OCI-LY1 (cell line): ENCODE data around the gene COL12A1.
A peak's percentile ranks its signal among the peaks of the same experiment; 100 is the strongest.

Experiments
- H2AFZ ChIP-seq: fragments of 200-600 bp; sonication (generic), shearing (Covaris generic); 2 replicates; pipeline ENCODE4 v1.6.0; 2014; ENCODE audit warnings: antibody characterized with exemption, mild to moderate bottlenecking, low read length
- H3F3A ChIP-seq: fragments of 200-600 bp; sonication (generic), shearing (Covaris generic); 2 replicates; pipeline ENCODE4 v1.6.0; 2014; ENCODE audit warnings: mild to moderate bottlenecking, antibody characterized with exemption, low read length, moderate library complexity; ENCODE audit not compliant: insufficient read depth
- H3K27ac ChIP-seq: fragments of 200-600 bp; sonication (generic); 2 replicates; pipeline ENCODE4 v1.5.1; 2014; ENCODE audit warnings: low read length, mixed run types, mild to moderate bottlenecking, low read depth; ENCODE audit not compliant: poor library complexity, severe bottlenecking
- H3K27me3 ChIP-seq: fragments of 200-600 bp; sonication (generic); 2 replicates; pipeline ENCODE4 v1.6.0; 2014; ENCODE audit warnings: antibody characterized with exemption, mild to moderate bottlenecking, low read length, moderate library complexity; ENCODE audit not compliant: insufficient read depth
- H3K36me3 ChIP-seq: fragments of 200-600 bp; sonication (generic); 2 replicates; pipeline ENCODE4 v1.6.1; 2014; ENCODE audit warnings: mild to moderate bottlenecking, antibody characterized with exemption, low read length, moderate library complexity, mixed read lengths; ENCODE audit not compliant: insufficient read depth
- H3K4me1 ChIP-seq: fragments of 200-600 bp; sonication (generic); 2 replicates; pipeline ENCODE4 v1.5.1; 2014; ENCODE audit warnings: mild to moderate bottlenecking, low read length, moderate library complexity; ENCODE audit not compliant: insufficient read depth, severe bottlenecking
- H3K4me2 ChIP-seq: fragments of 200-600 bp; sonication (generic), shearing (Covaris generic); 2 replicates; pipeline ENCODE4 v1.6.1; 2014; ENCODE audit warnings: low read length
- H3K4me3 ChIP-seq: fragments of 200-600 bp; sonication (generic); 2 replicates; pipeline ENCODE4 v1.5.1; 2014; ENCODE audit warnings: low read length, low read depth, mild to moderate bottlenecking, mixed read lengths; ENCODE audit not compliant: poor library complexity, severe bottlenecking
- H3K79me2 ChIP-seq: fragments of 200-600 bp; shearing (Covaris generic); 2 replicates; pipeline ENCODE4 v1.6.1; 2016; ENCODE audit warnings: mixed run types, low read length, mixed read lengths; ENCODE audit not compliant: insufficient read depth
- H3K9ac ChIP-seq: fragments of 200-600 bp; sonication (generic), shearing (Covaris generic); 2 replicates; pipeline ENCODE4 v1.6.1; 2014; ENCODE audit warnings: mild to moderate bottlenecking, low read length, mixed read lengths
- H3K9me2 ChIP-seq: fragments of 200-600 bp; sonication (generic), shearing (Covaris generic); 2 replicates; pipeline ENCODE4 v1.6.1; 2014; ENCODE audit warnings: low read depth, mild to moderate bottlenecking, low read length, mixed read lengths
- H3K9me3 ChIP-seq: fragments of 200-600 bp; shearing (Covaris generic); 2 replicates; pipeline ENCODE4 v1.6.1; 2014; ENCODE audit warnings: low read length, mixed read lengths
- H4K20me1 ChIP-seq: fragments of 200-600 bp; sonication (generic), shearing (Covaris generic); 2 replicates; pipeline ENCODE4 v1.6.0; 2016; ENCODE audit warnings: mild to moderate bottlenecking, low read length; ENCODE audit not compliant: insufficient read depth
- EZH2 ChIP-seq: fragments of 200-600 bp; sonication (generic), shearing (Covaris generic); IDR thresholded peaks from 2 replicates; pipeline ENCODE4 v1.8.0; 2017; ENCODE audit warnings: borderline replicate concordance, mixed run types, mild to moderate bottlenecking, antibody characterized with exemption, low read length, moderate library complexity, mixed read lengths
- TF ChIP-seq, protein P1 (sequence below): fragments of 200-600 bp; sonication (generic), shearing (Covaris generic); IDR thresholded peaks from 2 replicates; pipeline ENCODE4 v1.5.1; 2017; ENCODE audit warnings: mild to moderate bottlenecking, antibody characterized with exemption, low read length, moderate library complexity, mixed read lengths

COL12A1 gene

DNA sequence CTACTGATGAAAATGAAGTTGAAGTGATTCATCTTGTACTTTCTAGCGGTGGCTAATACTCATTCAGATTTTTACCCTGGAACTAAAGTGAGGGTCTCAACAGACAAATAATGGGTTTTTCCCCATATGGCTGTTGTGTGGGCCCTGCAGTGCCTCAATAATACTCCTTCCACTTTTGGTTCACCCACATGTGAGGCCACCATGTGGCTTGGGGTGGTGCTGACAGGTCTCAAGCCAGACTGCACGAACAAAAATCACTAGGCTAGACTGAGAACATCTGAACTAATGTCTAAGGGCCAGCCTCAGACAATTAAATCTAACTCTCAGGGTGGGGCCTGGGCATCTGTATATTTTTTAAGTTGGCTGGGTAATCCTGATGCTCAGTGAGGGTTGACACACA is 7.9 kb upstream of the COL12A1 start:
- H3K4me2 ChIP-seq, result no peak overlapping the region
- no peaks in the 10 kb centered on the region for H3K9me3 ChIP-seq
- no peak overlapping the region for H3K27ac ChIP-seq
- H3K4me1 ChIP-seq, result peaks cover 1% of the 10 kb centered on the region
- no peak overlapping the region for H2AFZ ChIP-seq
- no peak for TF ChIP-seq EZH2
- TF ChIP-seq, protein P1, sequence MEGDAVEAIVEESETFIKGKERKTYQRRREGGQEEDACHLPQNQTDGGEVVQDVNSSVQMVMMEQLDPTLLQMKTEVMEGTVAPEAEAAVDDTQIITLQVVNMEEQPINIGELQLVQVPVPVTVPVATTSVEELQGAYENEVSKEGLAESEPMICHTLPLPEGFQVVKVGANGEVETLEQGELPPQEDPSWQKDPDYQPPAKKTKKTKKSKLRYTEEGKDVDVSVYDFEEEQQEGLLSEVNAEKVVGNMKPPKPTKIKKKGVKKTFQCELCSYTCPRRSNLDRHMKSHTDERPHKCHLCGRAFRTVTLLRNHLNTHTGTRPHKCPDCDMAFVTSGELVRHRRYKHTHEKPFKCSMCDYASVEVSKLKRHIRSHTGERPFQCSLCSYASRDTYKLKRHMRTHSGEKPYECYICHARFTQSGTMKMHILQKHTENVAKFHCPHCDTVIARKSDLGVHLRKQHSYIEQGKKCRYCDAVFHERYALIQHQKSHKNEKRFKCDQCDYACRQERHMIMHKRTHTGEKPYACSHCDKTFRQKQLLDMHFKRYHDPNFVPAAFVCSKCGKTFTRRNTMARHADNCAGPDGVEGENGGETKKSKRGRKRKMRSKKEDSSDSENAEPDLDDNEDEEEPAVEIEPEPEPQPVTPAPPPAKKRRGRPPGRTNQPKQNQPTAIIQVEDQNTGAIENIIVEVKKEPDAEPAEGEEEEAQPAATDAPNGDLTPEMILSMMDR, result peak; percentile 18; the same call in 1 of the 2 replicates
- H4K20me1 ChIP-seq, result no peaks in the 10 kb centered on the region
- no peak overlapping the region for H3K9ac ChIP-seq
- H3K27me3 ChIP-seq, result no peaks in the 10 kb centered on the region
- no peak overlapping the region for H3K4me3 ChIP-seq
- no peaks in the 10 kb centered on the region for H3K79me2 ChIP-seq
- no peaks in the 10 kb centered on the region for H3K36me3 ChIP-seq
- H3F3A ChIP-seq, result no peaks in the 10 kb centered on the region
- no peaks in the 10 kb centered on the region for H3K9me2 ChIP-seq

DNA sequence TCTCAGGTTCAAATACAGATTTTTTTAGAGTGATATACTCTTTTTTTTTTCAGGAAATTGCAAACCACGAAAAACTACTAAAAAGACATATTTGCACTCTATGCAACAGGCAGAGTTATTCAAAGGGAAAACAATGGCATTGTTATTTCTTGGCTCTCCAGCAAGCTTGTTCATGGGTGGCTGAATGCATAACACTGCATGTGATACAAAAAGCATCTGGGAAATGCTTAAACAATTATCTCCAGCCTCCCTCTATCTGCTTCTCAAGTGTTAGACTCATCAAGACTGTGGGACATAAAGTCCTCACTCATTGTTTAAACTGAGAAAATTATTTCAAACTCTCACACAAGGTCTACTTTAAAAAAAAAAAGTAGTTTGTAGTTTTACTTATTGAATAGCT is 7.3 kb upstream of the COL12A1 start:
- no peaks in the 10 kb centered on the region for H3K27me3 ChIP-seq
- H3K9me2 ChIP-seq, result no peaks in the 10 kb centered on the region
- H3K4me1 ChIP-seq, result peaks cover 4% of the 10 kb centered on the region
- H3K9me3 ChIP-seq, result no peaks in the 10 kb centered on the region
- no peak overlapping the region for H3K4me3 ChIP-seq
- H3K9ac ChIP-seq, result no peak overlapping the region
- H3K36me3 ChIP-seq, result no peaks in the 10 kb centered on the region
- no peak overlapping the region for H2AFZ ChIP-seq
- no peak overlapping the region for H3K27ac ChIP-seq
- no peaks in the 10 kb centered on the region for H3F3A ChIP-seq
- H4K20me1 ChIP-seq, result no peaks in the 10 kb centered on the region
- H3K79me2 ChIP-seq, result no peaks in the 10 kb centered on the region
- TF ChIP-seq, protein P1, result no peak
- no peak for TF ChIP-seq EZH2
- no peak overlapping the region for H3K4me2 ChIP-seq

DNA sequence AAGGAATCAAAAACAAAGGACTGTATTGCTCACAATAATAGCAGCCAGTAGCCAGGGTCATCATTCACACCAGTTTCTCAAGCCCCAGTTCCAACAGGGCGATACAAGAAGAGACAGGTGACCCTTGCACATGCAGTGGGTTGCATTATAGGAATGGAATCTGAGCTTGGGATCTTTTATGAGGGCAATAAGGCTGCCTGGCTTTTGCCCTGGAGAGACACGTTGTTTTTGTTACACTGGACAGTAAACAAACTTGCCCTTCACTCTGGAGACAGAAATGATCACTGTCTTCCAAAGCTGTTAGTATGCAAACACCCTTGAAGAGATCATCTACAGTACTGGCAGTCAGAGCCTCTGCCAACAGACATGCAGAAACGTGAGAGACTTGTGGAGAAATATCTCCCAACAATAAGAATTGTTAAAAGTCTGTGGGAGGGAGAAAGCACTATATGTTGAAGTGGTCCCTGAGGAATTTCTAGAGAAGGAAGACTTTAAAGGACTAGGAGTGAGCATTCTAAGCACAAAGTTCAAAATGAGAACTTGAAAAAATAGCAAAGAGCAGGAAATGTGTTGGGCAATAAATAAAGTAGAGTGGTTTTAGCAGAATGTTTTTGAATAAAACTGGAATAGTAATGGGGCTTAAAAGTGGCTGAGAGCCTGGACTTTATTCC is 6.2 kb upstream of the COL12A1 start:
- Histone ChIP-seq H3F3A (no peaks in the 10 kb centered on the region), H3K4me1 (peaks cover 4% of the 10 kb centered on the region), H2AFZ (no peak overlapping the region), H3K9me2 (no peaks in the 10 kb centered on the region), H3K79me2 (no peaks in the 10 kb centered on the region), H3K36me3 (no peaks in the 10 kb centered on the region), H4K20me1 (no peaks in the 10 kb centered on the region), H3K9me3 (no peaks in the 10 kb centered on the region), H3K27me3 (0 out of 2 replicates have a peak, but pooled peaks cover 3% of the 10 kb centered on the region), H3K4me2 (no peak overlapping the region), H3K9ac (no peak overlapping the region), H3K4me3 (no peak overlapping the region), H3K27ac (no peak overlapping the region)
- TF ChIP-seq EZH2, result no peak
- TF ChIP-seq, protein P1, result no peak
